Left colon (tissue), 2 donors: Measurements from ENCODE around the gene SERTAD1. TPM values are rescaled to one million over a fixed set of nuclear protein-coding genes. Genes with fewer than 3 reads are reported as not detected.
"Not testable (repeated sequence)": the region's sequence is repeated elsewhere in the genome, so short reads cannot be mapped to it uniquely, and the experiment has no call there.

Source experiments
- ATAC-seq: fragments of 200-7000 bp; cut with Tn5 transposase; one replicate; pipeline ENCODE4 v1.9.1; 2020; ENCODE audit warnings: mild to moderate bottlenecking, moderate library complexity
- DNase-seq, 2 donors: peaks; one replicate each; pipeline ENCODE4 v3.0.0-alpha.2; 2020
- intact Hi-C, 2 donors: fragments of 100-400 bp; cut with DNase I in 1 of 2; cut with micrococcal nuclease in 1 of 2; formaldehyde crosslinking; loops; one replicate each; pipeline versions ENCODE4 v1.11.2 to v1.14.0; 2022; cut with DNase I, micrococcal nuclease
- total RNA-seq, 2 donors: library from RNA; stranded (reverse); fragmentation: NEBNext Ultra II Directional; extraction: Animal tissue kit (Norgen Biotek cat#: 25700); gene quantifications; one replicate each; pipeline ENCODE4 v1.2.1, GENCODE V29; 2021
- donor health status: DM: no; HTN: no; CAD: no.
- donor health status: DM: yes; HTN: yes; CAD: no.

The SERTAD1 gene
- total RNA-seq, 2 donors from 2014 or later = 12.5 to 17.9 TPM

GRCh38 chr19:40430242-40430641 lies 4.5 kb upstream of the SERTAD1 start:
- ATAC-seq, DNase-seq, intact Hi-C loops: not testable (repeated sequence)

GRCh38 chr19:40428197-40428596 lies 2.4 kb upstream of the SERTAD1 start:
- ATAC-seq, DNase-seq, intact Hi-C loops: not testable (repeated sequence)

- peak in 1 of 2 donors; percentile 30 for DNase-seq
- ATAC-seq = no peak
Measured at GRCh38 chr19:40424637-40425449, 949 bp downstream of the SERTAD1 start.

GRCh38 chr19:40423938-40424337 lies 1.9 kb downstream of the SERTAD1 start:
- intact Hi-C loops = no loop called here
- DNase-seq (peak in 1 of 2 donors; percentile 18), ATAC-seq (no peak)

More at GRCh38 chr19:40424637-40425449, 949 bp downstream of the SERTAD1 start:
- intact Hi-C loops = no loop called here

GRCh38 chr19:40422748-40423566 lies 2.8 kb downstream of the SERTAD1 start:
- ATAC-seq (no peak), DNase-seq (peak in 1 of 2 donors; percentile 15)
- intact Hi-C loops = no loop called here

GRCh38 chr19:40421993-40422747 lies 3.6 kb downstream of the SERTAD1 start:
- intact Hi-C loops = no loop called here
- ATAC-seq = no peak
- no peak for DNase-seq

- intact Hi-C loops = no loop called here
- DNase-seq (peak; percentile 94), ATAC-seq (peak; percentile 80)
Measured at GRCh38 chr19:40420766-40421765, 4.7 kb downstream of the SERTAD1 start.

GRCh38 chr19:40420451-40420765 lies 5.4 kb downstream of the SERTAD1 start:
- intact Hi-C loops = no loop called here
- no peak for DNase-seq
- no peak for ATAC-seq

GRCh38 chr19:40419780-40420179 lies 6.0 kb downstream of the SERTAD1 start:
- ATAC-seq (no peak), DNase-seq (no peak)
- intact Hi-C loops = no loop called here

GRCh38 chr19:40419066-40419612 lies 6.7 kb downstream of the SERTAD1 start:
- intact Hi-C loops = no loop called here

GRCh38 chr19:40418040-40418439 lies 7.8 kb downstream of the SERTAD1 start:
- ATAC-seq (no peak), DNase-seq (no peak)
- intact Hi-C loops = no loop called here

More at GRCh38 chr19:40419066-40419612, 6.7 kb downstream of the SERTAD1 start:
- DNase-seq = no peak
- no peak for ATAC-seq

- ATAC-seq = no peak
- DNase-seq = no peak
- intact Hi-C loops = no loop called here
Measured at GRCh38 chr19:40417643-40417981, 8.2 kb downstream of the SERTAD1 start.

GRCh38 chr19:40416918-40417642 lies 8.7 kb downstream of the SERTAD1 start:
- ATAC-seq (no peak), DNase-seq (peak in 1 of 2 donors; percentile 41)
- intact Hi-C loops = no loop called here

- DNase-seq (no peak), ATAC-seq (no peak)
- intact Hi-C loops = no loop called here
Measured at GRCh38 chr19:40415768-40416167, 10.0 kb downstream of the SERTAD1 start.

- intact Hi-C loops = no loop called here
- ATAC-seq (no peak), DNase-seq (no peak)
Measured at GRCh38 chr19:40414542-40415535, 11.0 kb downstream of the SERTAD1 start.

- DNase-seq = no peak
- intact Hi-C loops = no loop called here
- ATAC-seq = no peak
Measured at GRCh38 chr19:40413291-40413845, 12.4 kb downstream of the SERTAD1 start, which contains the start of gene PRX. Gene PRX, minus strand, starts transcription at chr19:40413378. Its CDS starts 5,446 bp downstream, at chr19:40407932.
